Measurements from ENCODE around the gene FMN1.

GRCh38 chr15:33211176-33211808 is 16.8 kb upstream of the FMN1 start:
- TF ChIP-seq, protein P1, sequence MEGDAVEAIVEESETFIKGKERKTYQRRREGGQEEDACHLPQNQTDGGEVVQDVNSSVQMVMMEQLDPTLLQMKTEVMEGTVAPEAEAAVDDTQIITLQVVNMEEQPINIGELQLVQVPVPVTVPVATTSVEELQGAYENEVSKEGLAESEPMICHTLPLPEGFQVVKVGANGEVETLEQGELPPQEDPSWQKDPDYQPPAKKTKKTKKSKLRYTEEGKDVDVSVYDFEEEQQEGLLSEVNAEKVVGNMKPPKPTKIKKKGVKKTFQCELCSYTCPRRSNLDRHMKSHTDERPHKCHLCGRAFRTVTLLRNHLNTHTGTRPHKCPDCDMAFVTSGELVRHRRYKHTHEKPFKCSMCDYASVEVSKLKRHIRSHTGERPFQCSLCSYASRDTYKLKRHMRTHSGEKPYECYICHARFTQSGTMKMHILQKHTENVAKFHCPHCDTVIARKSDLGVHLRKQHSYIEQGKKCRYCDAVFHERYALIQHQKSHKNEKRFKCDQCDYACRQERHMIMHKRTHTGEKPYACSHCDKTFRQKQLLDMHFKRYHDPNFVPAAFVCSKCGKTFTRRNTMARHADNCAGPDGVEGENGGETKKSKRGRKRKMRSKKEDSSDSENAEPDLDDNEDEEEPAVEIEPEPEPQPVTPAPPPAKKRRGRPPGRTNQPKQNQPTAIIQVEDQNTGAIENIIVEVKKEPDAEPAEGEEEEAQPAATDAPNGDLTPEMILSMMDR (conservative IDR thresholded peaks at IDR 0.05), result no peak
- TF ChIP-seq ZFX (IDR thresholded peaks at IDR 0.05), result no peak

All from C4-2B (cell line).